ENCODE results near the gene FAM171A2.

Gene FAM171A2

DNA sequence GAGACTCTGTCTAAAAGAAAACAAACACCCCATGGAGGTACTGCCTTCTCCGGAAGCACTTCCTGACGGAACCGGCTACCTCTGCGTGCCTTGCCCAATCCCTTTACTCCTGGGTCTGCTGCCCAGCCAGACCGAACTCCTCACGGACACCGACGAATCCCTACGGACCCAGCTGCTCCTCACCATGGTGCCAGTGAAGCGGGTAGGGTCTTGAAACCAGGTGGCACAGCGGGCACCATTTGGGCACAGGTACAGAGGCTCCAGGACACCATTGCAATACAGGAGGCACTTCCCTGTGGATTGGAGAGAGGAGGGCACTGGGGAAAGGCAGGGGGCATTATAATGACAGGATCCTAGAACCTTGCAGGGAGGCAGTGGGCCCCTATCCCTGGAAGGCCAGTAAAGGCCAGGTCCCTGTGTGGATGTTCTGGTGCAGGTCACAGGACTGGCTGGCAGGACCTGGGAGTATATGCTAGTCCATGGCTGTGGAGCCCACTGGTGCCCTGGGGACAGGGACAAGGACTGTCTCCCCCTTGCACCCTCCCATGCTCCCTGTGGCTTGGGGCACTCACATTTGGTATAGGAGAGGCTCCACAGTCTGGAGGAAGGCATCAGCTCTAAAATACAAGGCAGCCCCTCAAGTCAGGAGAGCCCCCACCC lies 41.3 kb downstream of the FAM171A2 start:
- no peak for DNase-seq (ENCODE audit: low read depth)
- TF ChIP-seq, protein P1, sequence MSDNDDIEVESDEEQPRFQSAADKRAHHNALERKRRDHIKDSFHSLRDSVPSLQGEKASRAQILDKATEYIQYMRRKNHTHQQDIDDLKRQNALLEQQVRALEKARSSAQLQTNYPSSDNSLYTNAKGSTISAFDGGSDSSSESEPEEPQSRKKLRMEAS (IDR thresholded peaks at IDR 0.05; ENCODE audit: low read depth, low read length), result no peak
- TF ChIP-seq, protein P2, sequence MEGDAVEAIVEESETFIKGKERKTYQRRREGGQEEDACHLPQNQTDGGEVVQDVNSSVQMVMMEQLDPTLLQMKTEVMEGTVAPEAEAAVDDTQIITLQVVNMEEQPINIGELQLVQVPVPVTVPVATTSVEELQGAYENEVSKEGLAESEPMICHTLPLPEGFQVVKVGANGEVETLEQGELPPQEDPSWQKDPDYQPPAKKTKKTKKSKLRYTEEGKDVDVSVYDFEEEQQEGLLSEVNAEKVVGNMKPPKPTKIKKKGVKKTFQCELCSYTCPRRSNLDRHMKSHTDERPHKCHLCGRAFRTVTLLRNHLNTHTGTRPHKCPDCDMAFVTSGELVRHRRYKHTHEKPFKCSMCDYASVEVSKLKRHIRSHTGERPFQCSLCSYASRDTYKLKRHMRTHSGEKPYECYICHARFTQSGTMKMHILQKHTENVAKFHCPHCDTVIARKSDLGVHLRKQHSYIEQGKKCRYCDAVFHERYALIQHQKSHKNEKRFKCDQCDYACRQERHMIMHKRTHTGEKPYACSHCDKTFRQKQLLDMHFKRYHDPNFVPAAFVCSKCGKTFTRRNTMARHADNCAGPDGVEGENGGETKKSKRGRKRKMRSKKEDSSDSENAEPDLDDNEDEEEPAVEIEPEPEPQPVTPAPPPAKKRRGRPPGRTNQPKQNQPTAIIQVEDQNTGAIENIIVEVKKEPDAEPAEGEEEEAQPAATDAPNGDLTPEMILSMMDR (IDR thresholded peaks at IDR 0.05; ENCODE audit: low read depth, low read length), result no peak
- TF ChIP-seq MYC (IDR thresholded peaks at IDR 0.05; ENCODE audit: low read depth, low read length) (no peak), POLR2A (IDR thresholded peaks at IDR 0.05; ENCODE audit: extremely low read depth, insufficient read length) (no peak)
- H3K4me3 ChIP-seq (ENCODE audit: low read depth, low read length), result no peak overlapping the region

DNA sequence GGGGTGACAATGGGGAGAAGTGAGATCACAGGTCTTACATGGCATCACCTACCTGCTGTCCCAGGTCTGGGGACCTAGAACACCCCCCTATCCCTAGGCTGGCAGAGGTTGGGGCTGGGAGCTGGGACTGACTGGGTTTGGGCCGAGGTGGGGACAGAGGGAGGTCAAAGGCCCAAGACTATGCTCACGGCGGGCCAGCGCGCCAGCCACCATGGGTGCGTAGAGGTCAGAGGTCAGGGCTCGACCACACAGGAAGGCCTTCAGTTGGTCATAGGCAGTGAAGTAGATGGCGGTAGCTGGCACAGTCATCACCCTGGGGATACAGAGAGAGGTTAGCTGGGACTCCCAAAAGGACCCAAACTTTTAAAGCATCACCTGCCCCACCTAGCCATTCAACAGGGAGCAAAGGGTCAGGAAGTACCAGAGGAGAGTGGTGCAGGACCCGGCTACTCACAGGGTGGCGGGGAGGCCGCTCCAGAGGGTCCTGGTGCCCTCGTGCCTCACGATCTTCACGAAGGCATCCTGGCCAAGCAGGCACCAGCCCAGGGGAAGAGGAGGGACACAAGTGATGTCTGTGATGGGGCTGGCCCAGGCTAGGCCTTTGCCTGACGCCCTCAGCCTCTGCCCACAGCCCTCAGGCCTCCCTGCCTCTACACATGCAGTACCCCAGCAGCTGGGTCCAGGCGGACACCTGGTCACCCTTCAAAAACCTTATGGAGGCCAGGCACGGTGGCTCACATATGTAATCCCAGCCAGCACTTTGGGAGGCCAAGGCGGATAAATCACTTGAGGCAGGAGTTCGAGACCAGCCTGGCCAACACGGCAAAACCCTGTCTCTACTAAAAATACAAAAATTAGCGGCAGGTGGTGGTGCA lies 42.2 kb downstream of the FAM171A2 start:
- TF ChIP-seq MYC (IDR thresholded peaks at IDR 0.05; ENCODE audit: low read depth, low read length), result no peak
- TF ChIP-seq POLR2A (IDR thresholded peaks at IDR 0.05; ENCODE audit: extremely low read depth, insufficient read length), result no peak
- TF ChIP-seq, protein P2 (IDR thresholded peaks at IDR 0.05; ENCODE audit: low read depth, low read length), result no peak
- TF ChIP-seq, protein P1 (IDR thresholded peaks at IDR 0.05; ENCODE audit: low read depth, low read length), result no peak
- DNase-seq (ENCODE audit: low read depth), result no peak
- H3K4me3 ChIP-seq (ENCODE audit: low read depth, low read length), result no peak overlapping the region

DNA sequence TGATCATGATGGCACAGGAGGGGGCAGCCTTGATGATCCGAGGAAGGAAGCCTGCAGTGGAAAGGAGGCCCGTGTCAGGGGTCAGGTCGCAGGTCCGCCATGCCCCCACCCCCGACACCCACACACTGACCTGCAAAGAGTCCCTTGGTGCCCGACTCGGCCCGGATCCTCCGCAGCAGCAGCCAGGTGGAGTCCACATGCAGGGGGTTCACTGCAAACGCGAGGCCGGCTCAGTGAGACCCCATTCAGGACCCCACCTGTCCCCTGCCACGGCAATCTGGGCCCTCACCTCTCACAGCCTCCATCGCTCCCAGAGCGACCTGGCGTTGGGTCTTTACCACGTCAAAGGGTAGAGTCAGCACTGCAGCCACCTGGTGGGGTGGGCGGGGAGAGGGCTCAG lies 43.6 kb downstream of the FAM171A2 start:
- H3K4me3 ChIP-seq (ENCODE audit: low read depth, low read length), result no peak overlapping the region
- DNase-seq (ENCODE audit: low read depth), result no peak
- TF ChIP-seq POLR2A (IDR thresholded peaks at IDR 0.05; ENCODE audit: extremely low read depth, insufficient read length), result no peak
- TF ChIP-seq MYC (IDR thresholded peaks at IDR 0.05; ENCODE audit: low read depth, low read length), result no peak
- TF ChIP-seq, protein P1 (IDR thresholded peaks at IDR 0.05; ENCODE audit: low read depth, low read length), result no peak
- TF ChIP-seq, protein P2 (IDR thresholded peaks at IDR 0.05; ENCODE audit: low read depth, low read length), result no peak

DNA sequence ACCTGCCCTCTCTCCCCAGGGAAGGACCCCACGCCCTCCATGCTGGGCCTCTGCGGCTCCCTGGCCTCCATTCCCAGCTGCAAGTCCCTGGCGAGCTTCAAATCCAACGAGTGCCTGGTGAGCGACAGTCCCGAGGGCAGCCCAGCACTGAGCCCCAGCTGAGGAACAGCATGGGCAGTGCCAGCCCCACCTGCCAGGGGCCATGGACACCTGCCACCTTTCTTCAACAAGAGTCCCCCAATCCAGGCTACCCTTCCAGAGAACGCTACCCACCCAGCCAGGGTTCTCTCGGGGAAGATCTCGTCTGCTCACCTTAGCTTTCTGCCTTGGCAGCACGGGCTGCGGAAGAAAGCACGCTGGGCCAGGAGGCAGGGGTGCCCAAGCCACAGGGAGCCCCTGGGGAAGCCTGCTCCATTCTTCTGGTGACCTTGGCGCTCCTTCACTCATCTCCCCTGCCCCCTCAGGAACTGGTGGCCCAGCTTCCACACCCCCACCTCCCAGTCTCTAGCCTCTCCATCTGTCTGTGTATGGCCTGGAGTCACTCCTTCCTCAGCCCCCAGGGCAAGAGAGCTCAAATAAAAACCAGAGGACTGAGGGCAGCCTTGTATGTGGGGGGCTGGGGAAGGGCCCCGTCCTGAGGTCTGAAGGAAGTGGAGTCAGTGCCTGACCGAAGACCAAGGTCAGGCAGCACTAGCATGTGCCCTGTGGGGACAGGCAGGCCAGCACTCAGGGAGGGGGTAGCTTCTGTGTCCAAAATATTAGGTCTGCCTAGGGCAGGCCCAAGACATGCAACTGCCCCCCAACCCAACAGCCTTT lies 45.4 kb downstream of the FAM171A2 start:
- no peak overlapping the region for H3K4me3 ChIP-seq (ENCODE audit: low read depth, low read length)
- TF ChIP-seq, protein P2 (IDR thresholded peaks at IDR 0.05; ENCODE audit: low read depth, low read length), result no peak
- TF ChIP-seq, protein P1 (IDR thresholded peaks at IDR 0.05; ENCODE audit: low read depth, low read length), result no peak
- TF ChIP-seq MYC (IDR thresholded peaks at IDR 0.05; ENCODE audit: low read depth, low read length) (no peak), POLR2A (IDR thresholded peaks at IDR 0.05; ENCODE audit: extremely low read depth, insufficient read length) (no peak)
- no peak for DNase-seq (ENCODE audit: low read depth)

DNA sequence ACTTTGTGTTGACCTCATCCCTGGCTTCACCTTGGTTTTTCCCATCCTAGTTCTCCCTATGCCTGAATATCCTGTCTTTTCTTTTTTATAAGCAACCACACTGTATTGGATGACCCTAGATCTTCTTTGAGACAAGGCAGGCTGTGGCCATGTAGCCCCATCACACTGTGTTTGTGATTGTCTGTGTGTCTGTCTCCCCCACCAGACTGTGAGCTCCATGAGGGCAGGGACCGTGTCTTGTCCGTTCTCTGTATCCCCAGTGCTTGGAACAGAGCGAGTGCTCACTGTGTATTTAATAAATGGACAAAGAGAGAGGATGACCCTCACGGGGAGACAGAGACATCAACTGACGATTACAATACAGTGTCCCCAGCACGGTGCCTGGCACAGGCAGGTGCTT lies 46.1 kb downstream of the FAM171A2 start:
- DNase-seq (ENCODE audit: low read depth), result no peak
- TF ChIP-seq POLR2A (IDR thresholded peaks at IDR 0.05; ENCODE audit: extremely low read depth, insufficient read length), result no peak
- TF ChIP-seq, protein P2 (IDR thresholded peaks at IDR 0.05; ENCODE audit: low read depth, low read length), result no peak
- TF ChIP-seq MYC (IDR thresholded peaks at IDR 0.05; ENCODE audit: low read depth, low read length), result no peak
- TF ChIP-seq, protein P1 (IDR thresholded peaks at IDR 0.05; ENCODE audit: low read depth, low read length), result no peak
- no peak overlapping the region for H3K4me3 ChIP-seq (ENCODE audit: low read depth, low read length)

All from NB4 (cell line).